SK-N-SH (cell line): ENCODE measurements around the gene C9orf50.

Source experiments
- CTCF ChIP-seq: fragments of 200-600 bp; sonication (generic); IDR thresholded peaks from 2 replicates; pipeline ENCODE4 v1.6.1; 2017; ENCODE audit warnings: antibody characterized with exemption, mild to moderate bottlenecking, moderate library complexity
- GABPA ChIP-seq: IDR thresholded peaks from 2 replicates; pipeline ENCODE4 v1.4.0; 2012; ENCODE audit warnings: low read depth, mild to moderate bottlenecking
- IRF3 ChIP-seq: fragments of 150-350 bp; IDR thresholded peaks from 2 replicates; pipeline ENCODE4 v1.6.1; 2016; ENCODE audit warnings: mild to moderate bottlenecking, low read depth, low read length
- SMC3 ChIP-seq: IDR thresholded peaks from 2 replicates; pipeline ENCODE4 v1.6.1; 2012; ENCODE audit warnings: low read depth, low read length, improper control_type of control experiment

GRCh38 chr9:129627556-129628440 lies 6.9 kb upstream of the C9orf50 start:
- TF ChIP-seq CTCF (no peak), GABPA (no peak), SMC3 (no peak), IRF3 (no peak)
